KG1 (cell line): Measurements from ENCODE around the gene GABRG3.

Experiments
- DNase-seq: peaks from one replicate; lab custom pipeline; 2025; lab: John Stamatoyannopoulos, UW

GABRG3 gene

DNA sequence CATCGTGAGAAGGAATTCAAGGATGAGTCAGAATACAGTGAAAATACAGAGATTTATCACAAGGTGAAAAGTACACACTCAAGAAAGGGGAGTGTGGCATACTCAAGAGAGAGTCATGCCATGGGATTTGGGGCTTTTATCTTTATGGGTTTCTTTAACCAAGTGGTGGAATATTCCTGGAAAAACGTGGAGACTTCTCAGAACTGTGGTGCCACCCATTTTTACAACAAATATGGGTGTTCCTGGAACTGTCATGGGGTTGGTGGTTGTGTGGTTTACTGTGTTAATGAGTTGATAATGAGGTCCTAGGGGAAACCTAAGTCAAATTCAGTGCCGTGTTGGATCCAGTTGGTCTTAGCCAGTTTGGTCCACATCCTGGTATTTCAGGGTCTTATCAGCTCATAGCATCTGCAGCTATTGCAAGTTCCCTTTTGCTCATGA lies 497.2 kb downstream of the GABRG3 start:
- no peak for DNase-seq

DNA sequence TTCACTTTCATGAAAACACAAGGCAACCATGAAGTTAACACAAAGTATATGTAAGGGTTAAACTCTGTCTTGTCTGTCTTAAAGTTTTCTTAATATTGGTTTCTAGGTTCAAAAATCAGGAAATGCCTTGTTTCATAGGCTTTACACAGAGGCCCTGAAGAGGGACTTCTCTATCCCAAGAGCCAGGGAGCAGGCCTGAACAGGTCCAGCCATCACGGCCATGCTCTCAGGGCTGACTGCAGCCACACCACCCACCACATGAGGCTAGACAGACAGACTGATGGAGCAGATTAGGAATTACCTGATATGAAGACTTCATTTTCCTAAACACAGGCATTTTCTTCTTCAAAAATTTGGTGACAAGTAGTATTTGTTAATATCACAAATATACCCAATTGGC lies 502.9 kb downstream of the GABRG3 start:
- DNase-seq = no peak

DNA sequence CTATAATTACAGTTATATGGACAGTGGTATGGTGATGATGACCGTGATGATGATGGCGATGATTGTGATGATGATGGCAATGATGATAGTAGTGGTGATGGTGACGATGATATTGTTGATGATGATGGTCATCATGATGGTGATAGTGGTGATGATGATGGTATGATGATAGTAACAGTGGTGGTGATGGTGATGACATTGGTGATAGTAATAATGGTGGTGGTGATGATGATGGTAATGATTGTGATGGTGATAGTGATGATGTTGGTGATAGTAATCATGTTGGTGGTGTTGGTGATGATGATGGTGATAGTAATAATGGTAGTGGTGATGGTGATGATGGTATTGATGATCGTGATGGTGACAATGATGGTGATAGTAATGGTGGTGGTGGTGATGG lies 504.4 kb downstream of the GABRG3 start:
- no peak for DNase-seq

DNA sequence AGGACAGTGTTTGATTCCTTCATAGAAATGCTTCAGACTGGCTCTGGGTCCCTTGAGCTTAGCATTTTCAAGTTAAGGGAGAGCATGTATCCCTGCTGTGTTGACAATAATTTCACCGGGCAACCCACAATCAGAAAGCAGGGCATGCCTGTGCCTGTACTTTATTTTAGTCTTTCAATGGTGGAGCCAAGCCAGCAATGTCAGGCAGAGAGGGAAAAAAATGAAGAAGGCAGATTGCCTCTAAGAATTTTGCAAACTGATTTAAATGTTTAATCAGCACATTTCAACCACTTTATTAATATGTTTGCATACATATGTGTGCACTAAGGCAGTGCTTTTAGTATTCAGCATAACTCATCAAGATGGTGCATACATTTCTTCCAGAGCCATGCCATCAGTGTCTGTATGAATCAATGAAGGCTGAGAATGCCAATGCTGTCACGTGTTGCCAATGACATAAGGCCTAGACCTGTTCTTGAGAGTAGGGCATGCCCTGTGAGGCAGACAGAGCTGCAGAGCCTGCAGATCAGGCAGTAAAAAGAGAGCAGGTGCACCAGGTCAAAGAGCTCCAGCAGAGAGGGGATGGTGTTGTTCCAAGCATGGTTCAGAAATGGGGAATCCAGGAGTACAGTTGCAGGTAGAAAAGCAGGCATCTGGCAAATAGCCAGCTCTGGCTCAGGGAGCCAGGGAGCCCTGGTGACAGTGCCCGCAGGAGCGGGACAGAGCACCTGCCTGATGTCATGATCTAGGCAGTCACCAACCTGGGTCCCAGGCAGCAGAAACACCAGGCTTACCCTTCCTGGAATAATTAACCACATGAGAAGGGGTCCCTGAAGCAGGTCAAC lies 508.5 kb downstream of the GABRG3 start:
- DNase-seq = no peak

DNA sequence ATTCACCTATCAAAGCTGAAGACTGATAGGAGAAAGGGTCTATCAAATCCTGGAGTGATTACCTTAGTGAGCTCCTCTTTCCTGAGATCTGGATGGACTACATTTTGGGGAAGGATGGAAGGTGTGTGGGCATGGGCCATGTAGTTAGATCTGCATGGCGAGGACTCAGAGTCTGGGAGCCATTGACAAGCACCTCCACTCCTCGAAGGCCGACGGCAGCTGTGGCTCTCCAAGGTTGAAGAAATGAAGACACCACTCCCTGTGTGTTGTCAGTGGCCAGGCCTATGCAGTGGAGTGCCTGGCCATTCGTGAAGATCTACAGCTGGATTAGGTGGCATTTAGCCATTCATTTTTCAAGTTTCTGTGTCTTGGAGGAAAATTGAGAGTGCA lies 509.2 kb downstream of the GABRG3 start:
- DNase-seq = no peak

DNA sequence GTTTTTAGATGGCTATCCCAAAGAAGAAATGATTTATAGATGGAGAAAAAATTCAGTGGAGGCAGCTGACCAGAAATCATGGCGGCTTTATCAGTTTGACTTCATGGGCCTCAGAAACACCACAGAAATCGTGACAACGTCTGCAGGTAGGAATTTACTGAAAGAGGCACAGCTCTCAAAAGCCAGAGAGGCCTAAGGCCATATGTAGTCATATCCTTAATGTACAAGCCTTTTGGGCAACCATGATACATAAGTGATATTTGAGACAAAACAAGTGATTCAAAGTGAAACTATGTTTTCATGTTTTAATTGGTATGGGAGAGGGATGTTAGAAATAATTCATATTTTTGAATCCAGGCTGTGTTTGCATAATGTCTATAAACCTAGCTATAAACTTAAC lies 509.7 kb downstream of the GABRG3 start:
- no peak for DNase-seq

DNA sequence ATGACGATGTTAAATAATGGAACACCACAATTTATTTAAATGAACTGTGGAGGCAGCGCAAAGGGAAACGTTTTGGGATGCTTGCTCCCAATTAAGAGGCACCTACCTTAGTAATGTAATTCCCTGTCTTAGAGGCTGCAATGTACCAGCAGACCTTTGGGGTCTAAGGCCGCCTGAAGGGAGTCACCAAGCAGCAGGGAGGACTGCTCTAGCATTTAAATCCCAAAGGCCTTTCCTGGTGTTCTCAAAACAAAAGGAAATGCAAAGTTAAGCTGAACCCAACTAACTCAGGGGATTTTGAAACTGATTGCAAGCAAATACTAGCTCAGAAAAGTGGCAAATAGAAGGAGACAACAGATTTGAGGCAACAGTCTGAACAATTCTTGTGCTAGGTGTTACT lies 510.8 kb downstream of the GABRG3 start:
- DNase-seq = no peak

DNA sequence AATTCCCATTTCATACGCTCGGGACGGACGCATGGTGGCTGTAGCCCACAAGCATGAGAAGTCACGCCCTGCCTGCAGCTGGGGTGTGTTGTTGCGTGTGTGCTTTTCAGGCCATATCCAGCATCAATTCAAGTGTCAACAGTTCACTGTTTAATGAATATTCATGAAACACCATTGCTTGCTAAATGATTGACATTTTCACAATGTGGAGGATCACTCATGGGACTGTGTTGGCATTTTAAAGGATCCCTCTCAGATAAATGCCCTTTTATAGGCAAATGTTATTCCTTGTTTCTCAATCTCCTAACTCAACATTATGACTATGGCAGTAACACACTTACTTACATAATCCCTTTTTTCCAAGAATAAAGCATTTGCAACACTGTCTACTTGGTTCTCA lies 511.3 kb downstream of the GABRG3 start:
- no peak for DNase-seq

DNA sequence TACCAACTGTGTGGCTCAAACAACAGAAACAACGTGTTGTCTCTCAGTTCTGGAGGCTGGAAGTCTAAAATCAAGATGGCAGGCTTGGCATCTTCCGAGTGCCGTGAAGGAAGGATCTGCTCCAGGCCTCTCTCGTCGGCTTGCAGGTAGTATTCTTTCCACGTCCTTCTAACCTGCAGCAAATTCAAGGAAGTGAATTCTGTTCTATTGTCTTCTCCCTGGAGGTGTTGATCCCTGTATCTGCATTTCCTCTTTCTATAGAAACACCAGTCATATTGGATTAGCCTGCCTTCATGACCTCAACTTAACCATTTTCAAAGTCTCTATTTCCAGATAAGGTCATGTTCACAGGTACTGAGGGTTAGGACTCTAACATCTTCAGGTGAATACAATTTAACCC lies 512.1 kb downstream of the GABRG3 start:
- DNase-seq = no peak

DNA sequence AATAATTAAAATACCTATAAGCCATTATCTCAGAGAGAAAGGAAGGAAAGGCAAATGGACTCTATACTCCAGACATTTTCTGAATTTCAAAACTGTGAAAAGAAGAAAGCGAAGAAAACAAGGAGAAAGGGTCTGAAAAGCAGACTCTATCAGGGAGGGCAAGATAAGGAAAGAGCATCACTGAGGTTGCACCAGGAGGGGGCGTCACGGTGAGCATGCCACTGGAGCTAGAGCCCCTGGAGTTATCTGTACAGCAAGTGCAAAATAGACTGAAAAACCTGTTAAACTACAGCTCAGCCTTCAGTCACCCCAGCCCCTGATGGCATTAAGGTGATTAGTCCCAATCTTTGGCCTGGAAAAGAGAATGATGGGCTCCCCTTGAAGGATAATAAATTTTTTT lies 514.3 kb downstream of the GABRG3 start:
- DNase-seq = no peak

DNA sequence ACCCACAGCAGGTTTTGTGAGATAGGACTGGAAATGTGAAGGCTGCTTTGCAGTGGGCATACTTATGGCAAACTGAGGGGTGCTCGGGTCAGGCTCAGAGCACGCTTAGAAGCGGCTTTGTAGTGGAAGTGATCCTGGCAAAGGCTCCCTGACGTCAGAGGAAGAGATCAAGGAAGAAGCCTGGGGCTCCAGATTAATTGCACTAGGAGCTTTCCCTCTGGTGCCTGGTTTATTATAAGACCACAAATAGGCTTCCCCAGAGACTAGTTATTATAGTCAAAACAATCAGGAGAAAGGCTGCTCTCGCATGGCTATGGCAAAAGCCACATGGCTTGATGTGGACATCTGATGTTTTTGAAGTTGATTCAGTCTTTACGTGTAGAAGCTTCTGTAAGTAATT lies 515.1 kb downstream of the GABRG3 start:
- no peak for DNase-seq

DNA sequence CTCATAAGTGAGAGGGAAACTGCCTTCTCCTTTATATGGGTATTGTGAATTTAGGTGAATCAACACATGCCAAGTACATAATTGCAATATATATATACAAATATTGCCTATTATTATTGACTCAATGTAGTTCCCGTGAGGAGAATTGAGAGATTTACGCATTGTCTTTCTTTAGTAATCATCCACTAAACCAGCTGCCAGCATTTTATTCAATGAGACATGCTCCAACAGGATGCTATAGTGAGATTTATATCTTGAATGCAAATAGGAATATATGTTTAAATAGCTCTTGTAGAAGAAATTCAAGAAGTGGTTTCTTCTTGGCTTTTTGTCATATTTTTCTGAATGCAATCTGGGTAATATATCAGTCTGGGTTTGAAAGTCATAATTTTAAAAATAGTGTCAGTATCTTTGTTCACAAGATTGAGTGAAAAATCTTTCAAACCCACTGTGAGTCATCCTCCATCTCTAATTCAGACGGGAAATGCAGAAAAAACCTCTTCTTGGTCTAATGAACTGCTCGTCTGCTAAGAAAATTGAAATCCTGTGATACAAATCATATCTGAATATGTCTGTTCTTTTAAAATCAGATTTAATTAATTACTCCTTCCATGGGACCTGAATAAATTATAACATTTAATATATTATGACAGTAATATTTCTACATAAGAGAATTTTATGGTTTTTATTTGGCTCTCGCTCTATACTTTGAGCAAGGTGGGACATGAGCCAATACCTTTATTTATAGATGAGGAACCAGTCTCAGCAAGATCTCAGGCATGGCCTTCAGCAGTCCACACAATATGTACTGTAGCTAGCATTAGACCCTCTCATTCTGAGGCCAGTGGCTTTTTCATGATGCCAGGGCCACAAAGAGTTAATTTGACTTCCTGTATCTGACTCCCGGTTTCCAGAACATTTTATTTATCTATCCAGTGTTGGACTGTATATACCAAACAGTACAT lies 516.0 kb downstream of the GABRG3 start:
- DNase-seq = no peak

DNA sequence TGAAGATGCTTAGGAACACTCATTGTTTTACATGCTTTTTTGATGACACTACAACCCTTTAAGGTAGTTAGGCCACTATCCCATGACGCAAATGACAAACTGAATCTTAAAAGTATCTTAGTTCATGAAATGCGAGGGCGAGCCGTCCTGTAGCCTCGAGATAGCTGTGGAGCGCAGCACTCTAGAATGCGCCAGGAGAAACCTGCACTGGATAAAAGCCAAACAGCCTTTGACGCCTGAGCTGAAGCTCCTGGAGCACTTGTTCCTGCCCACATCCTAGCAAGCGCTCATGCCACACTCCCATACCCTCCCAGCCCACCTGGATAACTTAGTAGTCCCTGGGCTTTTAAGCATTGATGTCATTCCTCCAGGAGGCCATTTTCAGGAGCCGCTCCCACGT lies 516.9 kb downstream of the GABRG3 start:
- DNase-seq = no peak

DNA sequence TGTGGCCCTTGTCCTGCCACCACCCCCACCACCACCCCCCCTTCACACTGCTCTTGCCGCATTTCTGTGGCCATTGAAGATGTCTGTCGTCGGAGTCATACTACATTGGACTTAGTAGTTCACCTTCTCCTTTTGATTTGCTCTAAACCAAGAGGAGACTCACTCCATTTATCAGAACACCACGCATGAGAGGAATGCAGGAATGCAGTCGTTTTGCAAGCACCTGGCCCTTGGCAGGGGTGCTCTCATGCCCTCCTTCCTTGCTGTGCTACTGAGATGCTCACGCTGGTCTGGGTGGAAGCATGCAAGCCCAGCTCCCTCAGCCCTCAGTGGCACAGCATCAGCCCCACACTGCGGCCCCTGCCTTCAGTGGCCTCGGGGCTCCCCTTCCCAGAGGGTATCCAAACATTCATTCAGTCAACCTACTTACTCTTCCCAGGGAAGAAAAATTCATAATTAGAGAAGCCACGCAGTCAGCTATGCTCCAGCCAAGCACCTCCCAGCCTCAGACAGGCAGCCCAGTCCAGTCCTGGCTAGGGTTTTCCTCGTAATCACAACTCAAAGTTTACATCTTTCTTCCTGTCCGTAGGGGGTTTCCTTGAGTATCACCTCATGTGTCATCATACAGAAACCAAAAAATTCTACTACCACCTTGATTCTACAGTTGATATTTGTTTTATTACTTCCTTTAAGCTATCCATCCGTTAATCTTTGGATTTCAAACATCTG lies 520.0 kb downstream of the GABRG3 start:
- DNase-seq = no peak

DNA sequence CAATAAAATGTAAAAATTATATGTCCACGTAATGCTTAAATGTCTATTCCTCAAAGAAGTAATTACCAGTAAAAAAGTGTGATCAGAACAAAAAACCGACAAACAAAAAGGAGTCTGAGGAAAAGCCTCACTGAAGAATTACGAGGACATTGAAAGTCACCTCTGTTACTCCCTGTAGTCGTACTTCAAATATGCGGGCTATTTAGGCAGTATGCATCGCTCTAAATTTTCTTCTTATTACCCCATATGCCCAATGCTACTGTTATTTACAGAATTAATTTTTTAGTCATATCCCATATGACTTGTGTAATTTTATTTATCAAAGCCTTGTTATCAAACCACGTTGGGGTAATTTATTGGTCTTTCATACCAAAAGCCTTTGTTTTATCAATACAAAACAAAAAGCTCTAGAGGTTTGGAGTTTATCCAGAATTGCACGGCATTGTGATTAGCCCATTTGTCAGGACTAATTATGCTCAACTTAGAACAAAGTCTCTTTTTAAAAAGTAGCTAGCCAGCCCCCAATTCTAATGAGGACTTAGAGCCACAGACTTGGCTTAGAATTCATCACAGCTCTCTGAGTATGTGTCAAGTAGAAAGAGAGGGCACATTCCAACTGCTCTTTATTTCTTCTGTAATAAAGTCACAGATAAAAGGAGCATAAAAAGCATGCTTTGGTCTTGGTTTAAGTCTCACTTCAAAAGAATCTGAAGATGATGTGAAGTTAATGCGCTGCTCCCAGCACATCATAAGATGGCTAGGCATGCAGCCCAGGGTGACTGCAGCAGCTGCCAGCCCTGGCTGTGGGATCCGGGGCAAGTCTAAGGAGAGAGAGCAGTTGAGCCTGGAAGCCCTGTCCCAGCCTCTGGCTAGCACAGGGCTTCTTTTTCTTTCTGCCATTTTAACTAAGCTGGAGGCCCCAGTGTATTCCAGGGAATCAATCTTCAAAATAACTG lies 521.0 kb downstream of the GABRG3 start:
- DNase-seq = no peak

DNA sequence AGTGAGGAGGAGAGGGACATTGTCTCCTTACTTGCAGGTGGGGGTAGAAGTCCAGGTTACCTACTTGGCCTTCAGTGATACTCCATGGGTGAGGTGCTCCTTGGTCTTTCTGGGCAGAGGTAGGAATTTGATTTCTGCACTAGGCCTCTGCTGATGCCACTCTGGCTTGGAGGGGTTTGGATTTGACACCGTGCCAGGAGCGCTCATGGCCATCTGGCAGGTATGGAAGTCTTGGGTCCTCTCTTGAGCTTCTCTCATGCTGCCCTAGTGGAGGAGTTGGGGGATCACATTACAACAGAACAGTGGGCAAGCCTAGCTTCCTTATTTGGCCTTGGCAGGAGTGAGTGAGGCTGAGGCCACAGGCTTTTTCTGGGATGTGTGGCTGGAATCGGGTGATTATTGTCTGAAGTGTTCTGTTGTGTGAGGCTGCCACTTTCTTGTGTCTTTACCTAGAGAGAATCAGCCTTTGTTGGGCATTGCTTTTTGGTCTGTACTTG lies 525.0 kb downstream of the GABRG3 start:
- no peak for DNase-seq

DNA sequence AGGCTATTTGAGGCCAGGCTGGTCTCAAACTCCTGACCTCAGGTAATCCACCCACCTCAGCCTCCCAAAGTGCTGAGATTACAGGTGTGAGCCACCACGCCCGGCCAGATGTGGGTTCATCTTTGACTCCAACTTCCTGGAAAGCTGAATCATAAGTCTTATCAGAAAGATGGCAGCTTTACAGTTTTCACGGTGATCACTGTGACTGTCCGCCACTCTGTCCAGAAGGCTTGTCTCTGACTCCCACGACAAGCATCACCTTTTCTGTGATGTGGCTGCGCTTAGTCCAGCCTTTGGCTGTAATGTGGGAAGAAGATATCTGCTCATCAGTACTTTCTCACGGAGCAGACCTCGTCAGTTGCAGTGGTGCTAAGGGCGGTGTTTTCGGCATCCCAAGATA lies 527.7 kb downstream of the GABRG3 start:
- DNase-seq = no peak

DNA sequence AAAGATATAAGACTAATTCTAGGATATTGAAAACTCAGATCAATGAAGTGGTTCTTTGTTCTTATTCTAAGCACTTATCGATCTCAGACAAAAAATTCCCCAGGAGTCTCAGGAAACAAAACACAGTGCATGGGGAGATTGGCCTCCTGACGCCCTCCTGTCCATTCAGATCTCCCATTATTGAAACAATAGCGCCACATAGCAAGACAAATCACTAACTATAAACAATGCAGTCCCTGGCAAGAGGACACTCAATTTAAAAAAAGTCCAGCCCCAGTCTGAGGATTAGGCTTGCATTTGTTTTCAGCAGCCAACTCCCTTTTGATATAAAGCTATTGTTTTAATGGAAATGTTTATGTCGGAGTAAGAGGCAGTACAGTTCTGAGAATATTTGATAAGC lies 528.2 kb downstream of the GABRG3 start:
- DNase-seq = no peak

DNA sequence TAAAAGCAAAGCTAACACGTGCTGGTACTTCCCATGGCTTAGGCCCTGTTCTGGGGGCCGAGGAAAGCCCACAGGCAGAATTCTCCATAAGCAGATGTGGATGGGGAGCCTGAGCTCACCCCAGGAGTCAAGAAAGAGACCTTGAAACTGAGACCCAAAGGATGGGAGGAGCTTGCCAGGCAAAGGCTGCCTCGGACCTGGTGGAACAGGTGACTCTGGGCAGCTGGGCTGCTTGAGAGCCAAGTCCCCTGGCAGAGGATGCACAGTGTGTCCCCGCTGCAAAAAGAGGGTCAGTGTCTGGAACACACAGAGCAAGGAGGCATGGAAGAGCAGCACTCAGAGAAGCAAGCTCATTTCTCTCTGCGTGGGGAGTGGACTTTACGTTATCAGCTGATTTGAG lies 528.7 kb downstream of the GABRG3 start:
- no peak for DNase-seq

DNA sequence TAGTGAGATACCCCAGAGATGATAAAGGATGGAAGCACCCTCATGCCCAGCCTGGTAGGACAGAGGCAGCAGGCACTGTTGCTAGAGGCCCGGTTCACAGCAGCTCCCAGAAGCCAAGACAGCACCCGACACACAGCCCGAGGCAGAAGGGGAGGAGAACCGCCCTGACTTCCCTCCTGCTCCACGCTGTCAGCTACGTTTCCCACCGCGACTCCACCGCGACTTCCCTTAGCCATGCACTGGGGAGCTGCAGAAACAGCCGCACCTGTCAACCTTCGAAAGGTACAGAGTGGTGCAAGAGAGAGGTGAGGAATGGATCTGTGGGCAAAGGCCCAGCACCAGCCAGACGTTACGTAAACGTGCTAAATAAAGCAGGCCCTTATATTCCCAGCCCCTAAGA lies 529.2 kb downstream of the GABRG3 start:
- no peak for DNase-seq

DNA sequence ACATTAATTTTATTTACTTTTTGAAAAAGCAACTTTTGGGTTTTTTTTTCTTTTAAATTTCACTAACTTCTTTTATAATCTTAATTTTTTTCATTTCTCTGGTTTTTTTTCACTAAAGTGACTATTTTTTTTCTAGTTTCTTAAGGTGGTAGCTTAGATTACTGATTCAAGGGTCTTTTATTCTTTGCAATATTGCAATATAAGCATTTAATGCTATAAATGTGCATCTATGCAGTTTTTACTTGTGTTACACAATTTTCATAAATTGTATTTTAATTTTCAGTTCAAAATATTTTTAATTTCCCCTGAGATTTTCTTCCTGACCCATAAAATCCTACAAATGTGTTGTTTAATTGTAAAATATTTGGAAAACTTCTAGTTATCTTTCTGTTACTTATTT lies 535.8 kb downstream of the GABRG3 start:
- DNase-seq = no peak
